ENCODE measurements around the gene DDRGK1.
"Not testable (repeated sequence)": the region's sequence is repeated elsewhere in the genome, so short reads cannot be mapped to it uniquely, and the experiment has no call there.

The DDRGK1 gene

DNA sequence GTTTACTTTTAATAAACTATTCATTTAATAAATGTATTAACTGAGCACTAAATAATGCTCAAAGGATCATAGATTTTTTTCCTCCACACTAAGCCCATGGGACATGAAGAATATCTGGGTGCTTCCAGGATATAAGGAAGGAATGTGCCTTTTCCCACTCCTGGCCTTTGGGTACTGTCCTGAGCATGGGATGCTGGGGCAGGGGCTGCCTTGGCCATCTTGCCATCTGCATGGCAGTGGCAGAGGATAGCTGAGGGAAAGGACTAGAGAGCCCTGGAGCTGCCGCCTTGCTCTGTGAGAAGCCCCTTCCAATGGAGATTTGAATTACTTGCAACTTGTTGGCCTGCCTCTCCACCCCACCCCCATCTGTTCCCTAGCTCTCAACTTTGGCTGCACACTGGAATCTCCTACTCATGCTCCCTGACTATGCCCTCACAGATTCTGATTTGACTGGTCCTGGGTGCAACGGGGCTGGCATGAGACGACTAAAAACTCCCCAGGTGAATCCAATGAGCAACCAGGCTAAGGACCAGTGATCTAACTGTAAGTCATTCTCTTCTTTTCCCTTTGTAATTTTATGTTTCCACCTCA, 15.6 kb downstream of the DDRGK1 start:
- DNase-seq (ENCODE audit: low read depth in 1 of 2, low spot score in 1 of 2) = no peak

DNA sequence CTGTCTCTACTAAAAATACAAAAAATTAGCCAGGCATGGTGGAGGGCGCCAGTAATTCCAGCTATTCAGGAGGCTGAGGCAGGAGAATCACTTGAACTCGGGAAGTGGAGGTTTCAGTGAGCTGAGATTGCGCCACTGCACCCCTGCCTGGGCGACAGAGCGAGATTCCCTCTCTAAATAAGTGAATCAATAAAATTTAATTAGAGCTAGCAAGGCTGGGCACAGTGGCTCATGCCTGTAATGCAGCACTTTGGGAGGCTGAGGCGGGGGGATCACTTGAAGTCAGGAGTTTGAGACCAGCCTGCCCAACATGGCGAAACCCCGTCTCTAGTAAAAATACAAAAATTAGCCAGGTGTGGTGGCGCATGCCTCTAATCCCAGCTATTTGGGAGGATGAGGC, 16.6 kb downstream of the DDRGK1 start:
- DNase-seq (ENCODE audit: low read depth in 1 of 2, low spot score in 1 of 2) = not testable (repeated sequence)

DNA sequence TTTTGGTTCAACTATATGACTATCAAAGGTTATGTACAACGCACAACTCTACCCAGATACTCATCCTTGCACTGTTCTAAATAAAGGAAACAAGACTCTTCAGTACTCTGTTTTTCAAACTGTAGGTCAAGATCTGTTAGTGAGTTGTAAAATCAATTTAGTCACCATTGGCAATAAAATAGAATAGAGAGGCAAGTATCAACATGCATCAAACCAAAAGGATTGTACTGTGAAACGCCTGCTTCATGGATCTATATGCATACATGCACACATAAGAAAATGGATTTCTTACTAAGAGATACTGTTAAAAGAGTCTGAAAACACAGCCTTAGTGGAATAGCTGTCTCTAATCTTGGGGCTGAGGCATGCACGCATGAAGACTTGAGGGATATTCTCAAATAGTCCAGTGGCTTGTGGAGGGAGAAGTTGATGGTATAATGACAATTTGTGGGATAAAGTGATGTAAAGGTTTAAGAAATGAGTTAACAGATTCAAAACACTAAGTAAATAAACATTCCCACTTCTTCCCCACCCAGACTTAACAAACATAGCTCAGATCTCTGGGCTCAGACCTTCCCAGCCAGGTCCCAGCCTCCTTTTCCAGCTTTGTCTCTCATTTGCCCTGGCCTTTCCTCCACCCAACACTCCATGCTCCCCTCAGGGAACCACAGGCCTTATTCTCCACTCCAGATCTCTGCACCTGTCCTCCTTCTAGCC, 20.4 kb downstream of the DDRGK1 start:
- no peak for DNase-seq (ENCODE audit: low read depth in 1 of 2, low spot score in 1 of 2)

DNA sequence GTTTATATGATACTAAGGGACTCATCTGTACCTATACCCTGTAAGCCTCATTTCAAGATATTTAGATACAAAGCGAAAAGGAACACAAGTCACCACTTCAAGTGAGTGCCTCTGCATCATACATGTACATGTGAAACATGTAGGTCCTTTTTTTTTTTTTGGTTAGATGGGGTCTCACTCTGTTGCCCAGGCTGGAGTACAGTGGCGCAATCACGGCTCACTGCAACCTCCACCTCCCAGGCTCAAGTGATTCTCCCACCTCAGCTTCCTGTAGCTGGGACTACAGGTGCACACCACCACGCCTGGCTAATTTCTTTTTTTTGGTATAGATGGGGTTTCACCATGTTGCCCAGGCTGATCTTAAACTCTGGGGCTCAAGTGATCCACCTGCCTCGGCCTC, 22.1 kb downstream of the DDRGK1 start:
- not testable (repeated sequence) for DNase-seq (ENCODE audit: low read depth in 1 of 2, low spot score in 1 of 2)

DNA sequence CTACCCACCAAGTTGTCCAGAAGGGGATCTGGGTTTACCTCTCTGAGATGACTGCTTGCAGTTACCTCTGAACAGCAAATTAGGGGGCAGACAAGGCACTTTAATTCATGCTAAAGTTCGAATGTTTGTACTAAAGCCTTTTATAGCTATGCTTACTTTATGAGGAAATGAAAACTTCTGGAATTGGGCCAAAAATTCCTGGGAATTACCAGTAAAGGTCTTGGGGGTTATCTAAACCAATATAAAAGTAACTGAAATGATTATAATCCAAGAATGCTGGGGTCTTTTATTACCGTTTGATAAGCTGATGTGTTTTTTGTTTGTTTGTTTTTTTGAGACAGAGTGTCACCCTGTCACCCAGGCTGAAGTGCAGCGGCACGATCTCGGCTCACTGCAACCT, 23.2 kb downstream of the DDRGK1 start:
- DNase-seq (ENCODE audit: low read depth in 1 of 2, low spot score in 1 of 2) = no peak

DNA sequence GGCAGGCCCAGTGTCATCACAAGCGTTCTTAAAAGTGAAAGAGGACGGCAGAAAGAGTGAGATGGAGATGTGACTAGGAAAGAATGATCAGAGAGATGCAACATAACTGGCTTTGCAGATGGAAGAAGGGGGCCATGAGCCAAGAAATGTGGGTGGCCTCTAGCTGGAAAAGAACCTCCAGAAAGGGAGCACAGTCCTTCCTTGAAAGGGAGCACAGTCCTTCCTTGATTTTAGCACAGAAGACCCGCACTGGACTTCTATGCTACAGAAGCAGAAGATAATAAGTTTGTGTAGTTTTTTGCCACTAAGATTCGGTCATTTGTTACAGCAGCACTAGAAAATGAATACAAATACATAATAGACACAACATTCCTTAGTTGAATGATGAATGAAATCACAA, 24.2 kb downstream of the DDRGK1 start:
- DNase-seq (ENCODE audit: low read depth in 1 of 2, low spot score in 1 of 2) = no peak

DNA sequence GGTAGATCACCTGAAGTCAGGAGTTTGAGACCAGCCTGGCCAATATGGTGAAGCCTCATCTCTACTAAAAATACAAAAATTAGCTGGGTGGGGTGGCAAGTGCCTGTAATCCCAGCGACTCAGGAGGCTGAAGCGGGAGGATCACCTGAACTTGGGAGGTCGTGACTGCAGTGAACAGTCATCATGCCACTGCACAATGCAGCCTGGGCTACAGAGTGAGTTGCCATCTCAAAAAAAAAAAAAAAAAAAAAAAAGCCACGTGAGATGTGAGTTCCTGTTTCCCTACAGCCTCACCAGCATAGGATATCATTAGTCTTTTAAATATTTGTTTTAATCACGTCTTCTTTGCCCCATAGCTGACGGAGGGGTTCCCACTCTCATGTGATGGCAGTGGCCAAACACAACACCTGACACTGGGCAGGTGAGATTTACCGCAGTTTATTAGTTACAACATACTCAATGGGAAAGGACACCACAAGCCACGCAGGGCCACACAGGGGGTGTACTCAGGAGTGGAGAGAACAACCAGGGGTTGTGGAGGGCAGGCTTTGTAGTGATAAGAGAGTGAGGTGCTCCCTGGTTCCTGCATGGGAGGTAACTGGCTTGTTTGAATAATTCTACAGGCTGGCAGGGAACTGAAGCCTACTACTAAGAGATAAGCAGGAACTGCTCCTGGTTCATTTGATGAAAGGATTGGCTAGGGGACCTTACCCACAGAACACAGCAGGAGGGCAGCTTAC, 26.6 kb downstream of the DDRGK1 start:
- no peak for DNase-seq (ENCODE audit: low read depth in 1 of 2, low spot score in 1 of 2)

DNA sequence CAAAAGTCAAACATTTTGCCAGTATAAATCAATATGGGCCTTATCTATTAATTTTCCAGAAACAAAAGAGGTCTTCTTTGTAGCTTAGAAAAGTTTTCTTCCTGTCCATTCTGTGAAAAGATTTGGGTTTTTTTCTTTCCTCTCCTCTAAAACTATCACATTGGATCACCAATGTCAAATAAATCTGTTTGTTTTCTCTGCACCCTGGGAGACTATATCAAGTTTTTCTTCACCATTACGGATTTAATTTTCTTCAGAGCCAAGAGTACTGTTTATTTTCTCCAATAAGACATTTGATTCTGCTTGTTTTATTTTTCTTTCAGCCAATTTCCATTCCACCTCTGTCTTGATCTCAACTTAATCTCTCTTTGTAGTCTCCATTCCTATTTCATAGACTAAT, 29.2 kb downstream of the DDRGK1 start:
- no peak for DNase-seq (ENCODE audit: low read depth in 1 of 2, low spot score in 1 of 2)

DNA sequence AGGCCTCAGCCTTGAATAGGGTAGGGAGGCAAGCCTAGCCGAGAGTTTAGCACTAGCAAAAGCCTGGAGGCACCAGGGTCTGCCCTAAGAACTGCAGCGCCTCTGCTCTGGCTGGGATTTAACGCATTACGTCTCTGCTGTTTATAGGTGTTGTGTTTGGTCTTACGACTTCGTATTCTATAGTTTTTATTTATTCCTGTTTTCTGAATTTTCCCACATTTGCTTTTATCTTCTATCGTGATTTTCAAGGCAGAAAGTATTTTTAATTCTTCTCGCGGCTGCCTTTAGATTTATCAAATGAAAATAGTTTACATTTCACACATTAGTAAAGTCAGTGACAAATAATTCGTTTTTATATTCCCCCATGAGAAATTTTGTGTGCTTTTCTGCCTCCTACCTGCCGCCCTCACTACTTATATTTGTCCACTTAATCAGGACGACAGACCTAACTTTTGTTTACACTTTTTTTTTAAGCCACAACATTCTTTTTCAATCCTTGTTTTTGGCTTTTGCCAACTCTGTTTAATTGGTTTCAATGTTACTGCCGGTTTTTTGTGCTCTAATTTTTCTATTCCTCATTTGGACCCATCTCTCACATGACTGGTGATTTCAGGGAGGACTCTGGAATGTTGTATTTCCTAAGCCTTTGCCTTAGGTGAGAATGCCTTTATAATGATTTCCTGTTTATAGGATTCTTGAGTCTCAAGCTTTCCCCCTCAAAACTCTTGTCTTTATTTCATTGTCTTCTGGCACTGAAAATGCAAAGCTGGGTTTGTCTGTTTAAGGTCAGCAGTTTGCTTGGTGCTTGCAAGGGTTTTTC, 29.8 kb downstream of the DDRGK1 start:
- no peak for DNase-seq (ENCODE audit: low read depth in 1 of 2, low spot score in 1 of 2)

DNA sequence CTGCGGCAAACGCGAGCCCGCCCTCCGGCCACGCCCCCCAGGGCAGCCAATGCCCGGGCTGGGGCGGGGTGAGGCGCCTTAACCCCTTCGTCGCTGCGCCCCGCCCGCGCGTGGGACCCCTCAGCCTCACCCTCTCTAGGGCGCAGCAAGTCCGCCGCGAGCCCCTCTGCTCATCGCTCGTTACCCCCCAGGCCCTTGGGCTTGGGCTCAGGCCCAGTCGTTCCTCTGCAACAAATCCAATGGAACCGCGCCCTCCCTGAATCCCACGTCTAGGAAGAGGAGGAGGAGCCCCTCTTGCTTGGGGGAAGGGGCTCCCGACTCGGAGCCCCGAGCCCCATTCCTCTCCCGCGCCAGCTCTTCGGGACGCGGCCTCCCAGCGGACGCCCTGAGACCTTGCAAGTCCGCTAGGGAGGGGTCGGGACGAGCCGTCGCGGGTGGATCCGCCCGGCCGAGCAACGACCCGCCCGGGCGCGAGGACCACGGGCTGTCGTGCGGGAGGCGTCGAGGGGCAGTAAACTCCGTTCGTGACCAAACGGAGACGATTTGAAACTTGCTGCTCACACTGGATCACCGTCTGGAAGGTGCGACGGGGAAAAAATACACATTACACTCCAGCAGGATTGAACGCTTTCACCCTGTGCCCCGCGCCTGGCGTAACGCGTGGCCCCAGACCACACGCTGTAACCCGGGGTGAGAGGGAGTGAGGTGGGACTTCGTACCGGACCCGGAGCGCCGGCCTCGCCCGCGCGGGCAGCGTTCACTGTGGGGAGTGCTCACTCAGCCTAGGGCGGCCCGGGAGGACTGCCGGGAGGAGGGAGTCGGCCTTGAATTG, 30.7 kb downstream of the DDRGK1 start:
- DNase-seq (ENCODE audit: low read depth in 1 of 2, low spot score in 1 of 2) = peak; percentile 85 to 86

DNA sequence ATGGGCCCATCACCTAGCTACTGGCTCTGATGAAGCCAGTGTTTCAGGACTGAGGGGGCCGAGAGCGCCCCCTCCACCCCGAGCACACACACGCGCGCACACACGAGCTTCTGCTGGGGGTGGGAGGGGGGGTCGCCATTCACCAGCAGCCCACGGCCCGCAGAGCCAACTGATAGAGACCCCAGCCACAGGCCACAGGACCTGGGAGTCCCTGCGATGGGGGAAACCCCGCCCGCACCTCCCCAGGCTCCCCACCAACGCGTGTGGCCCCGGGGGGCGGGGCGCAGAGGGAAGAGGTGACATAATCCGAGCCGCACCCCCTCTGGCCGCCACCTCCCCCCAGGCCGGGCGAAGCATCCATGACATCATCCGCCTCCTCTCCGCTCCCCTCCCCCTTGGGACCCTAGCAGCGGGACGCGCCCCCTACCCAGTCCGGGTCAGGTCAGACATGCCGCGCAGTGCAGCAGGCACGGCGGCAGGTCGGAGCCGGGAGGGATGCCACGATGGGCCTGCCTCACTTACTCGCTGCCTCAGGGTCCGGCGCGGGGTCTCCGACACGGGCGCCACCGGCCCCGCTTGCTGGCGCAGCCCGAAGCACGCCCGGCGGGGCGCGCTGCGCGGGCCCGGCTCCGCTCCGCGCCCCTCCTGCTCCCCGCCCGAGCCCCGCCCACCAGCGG, 31.4 kb downstream of the DDRGK1 start, which contains the start of gene LZTS3:
LZTS3 (minus strand) TSS at position 617 of the 677 bp plus-strand sequence. CDS start 6,386 bp downstream, outside the sequence.
- DNase-seq (ENCODE audit: low read depth in 1 of 2, low spot score in 1 of 2) = peak; percentile 65 to 70

DNA sequence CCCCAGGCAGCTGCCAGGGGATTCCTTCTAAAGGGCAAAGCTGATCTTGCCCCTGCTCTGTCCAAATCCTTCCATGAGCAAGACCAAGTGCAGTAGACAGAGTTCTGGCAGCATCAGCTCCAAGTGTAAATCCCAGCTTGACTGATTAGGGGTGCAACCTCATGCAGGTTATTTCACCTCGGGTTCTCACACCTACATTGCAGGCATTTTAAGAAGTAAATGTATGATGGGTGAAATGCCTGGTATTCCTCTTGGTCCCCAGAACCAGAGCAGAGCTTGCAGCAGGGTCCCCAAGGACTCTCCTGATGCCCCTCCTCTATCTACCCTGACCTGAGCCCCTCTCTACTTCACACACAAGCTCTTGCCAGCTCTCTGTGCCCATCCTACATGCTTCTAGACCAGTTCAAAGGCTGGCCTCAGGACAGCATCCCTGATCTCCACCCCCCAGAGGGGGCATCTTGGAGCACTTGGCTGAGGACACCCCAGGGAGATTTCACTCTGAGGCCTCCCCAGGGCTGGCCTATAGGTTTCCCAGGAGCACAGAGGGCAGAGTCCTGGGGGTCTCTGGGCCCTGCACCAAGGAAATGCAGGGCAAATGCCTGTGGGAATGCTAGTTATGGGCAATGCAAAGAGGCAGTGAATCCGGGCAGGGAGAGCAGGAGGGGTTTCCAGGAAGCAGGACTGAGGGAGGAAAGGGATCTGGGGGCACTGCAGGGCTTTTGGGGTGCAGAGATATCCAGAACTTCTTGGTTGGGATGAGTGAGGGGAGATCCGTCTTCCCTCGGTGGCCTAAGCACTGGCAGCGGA, 32.2 kb downstream of the DDRGK1 start:
- no peak for DNase-seq (ENCODE audit: low read depth in 1 of 2, low spot score in 1 of 2)

DNA sequence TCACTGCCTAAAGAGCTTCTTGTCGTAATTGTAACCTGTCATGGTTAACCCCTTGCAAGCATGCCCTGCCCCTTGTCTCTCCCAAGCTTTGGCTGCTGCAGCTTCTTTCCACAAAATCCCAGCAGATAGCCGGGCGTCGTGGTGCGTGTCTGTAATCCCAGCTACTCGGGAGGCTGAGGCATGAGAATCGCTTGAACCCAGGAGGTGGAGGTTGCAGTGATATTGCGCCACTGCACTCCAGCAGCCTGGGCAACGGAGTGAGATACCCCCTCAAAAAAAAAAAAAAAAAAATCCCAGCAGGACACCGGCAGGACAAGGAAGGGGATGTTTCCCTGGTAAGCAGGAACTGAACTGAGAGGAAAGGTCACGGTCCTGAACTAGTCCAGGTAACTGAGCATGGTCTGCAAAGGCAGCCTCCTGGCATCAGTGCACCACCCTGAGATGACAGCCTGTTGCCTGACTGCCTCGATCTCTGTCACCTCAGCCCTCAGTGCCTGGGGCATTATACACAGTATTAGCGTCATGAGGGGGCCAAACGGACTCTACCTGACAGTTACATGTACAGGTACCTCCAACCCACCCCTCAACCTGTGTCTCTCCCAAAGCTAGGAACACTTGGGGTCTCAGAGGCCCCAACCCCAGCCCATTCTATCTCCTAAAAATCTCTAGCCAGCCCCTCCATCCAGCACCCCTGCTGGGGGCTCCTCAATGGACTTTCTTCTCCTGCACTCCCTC, 32.9 kb downstream of the DDRGK1 start:
- DNase-seq (ENCODE audit: low read depth in 1 of 2, low spot score in 1 of 2) = no peak

DNA sequence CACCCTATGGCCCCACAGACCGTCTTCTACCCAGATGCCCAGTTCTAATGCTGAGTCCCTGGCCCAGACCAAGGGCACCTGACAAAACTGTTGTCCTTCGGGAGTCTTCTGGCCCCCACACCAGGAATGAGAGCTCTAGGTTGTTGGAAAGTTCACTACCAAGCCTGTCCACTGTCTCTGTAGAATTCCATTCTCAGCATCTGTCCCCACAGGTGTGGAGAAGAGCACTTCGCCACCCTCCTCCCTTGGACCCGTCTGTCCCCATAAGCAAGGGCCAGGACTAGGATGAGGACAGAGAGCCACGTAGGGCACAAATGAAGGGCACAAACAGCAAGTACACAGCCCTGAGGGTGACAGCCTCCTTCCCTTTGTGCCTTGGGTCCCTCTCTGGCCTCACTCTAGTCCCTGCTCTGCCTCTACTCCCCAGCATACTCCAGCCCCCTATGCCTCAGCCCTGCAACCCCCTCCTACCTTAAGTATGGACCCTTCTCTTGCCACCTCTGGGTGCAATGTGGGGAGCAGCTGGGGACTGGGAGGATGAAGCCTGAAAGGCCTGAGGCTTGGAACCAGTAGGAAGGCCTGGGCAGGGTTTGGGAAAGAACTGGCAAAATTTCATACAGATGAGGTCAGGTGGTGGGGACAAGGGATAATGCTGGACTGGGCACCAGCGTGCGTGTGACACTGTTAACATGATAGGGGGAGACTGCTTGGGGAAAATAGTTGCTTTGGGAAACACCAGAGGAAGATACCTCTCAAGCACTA, 35.5 kb downstream of the DDRGK1 start:
- DNase-seq (ENCODE audit: low read depth in 1 of 2, low spot score in 1 of 2) = no peak

DNA sequence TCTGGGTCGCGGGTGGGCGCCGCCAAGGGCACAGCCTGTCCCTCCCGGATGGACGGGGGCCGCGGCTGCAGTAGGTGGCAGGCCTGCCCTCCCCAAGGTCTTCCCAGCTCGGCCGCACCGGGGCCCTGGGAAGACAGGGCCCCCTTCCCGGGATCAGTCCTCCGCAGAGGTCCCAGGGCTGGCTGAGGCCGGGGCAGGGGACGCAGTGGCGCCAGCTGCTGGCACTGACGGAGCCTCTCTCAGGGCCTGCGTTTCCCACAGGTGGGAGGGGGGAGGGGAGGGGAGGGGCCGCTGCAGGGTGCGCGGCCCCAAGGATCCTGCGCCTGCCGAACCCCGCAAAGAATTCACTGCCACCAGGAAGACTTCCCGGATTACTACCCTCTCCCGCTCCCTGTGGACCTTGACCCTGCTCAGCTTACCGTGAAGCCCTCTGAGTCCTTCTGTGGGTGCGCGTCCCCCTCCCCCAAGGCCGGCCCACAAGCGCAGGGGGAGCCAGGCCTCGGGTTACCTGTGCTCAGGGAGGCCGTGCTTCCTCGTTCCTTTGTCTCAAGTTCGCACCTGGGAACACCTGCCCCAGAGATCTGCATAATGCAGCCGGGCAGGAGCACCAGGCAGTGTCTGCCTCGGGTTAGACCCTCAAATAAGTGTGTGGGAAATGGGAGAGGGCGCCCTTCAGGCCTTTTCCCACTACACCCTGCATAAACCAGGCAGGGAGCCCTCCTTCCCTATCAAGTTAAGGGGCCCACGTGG, 36.2 kb downstream of the DDRGK1 start:
- DNase-seq (ENCODE audit: low read depth in 1 of 2, low spot score in 1 of 2) = no peak

DNA sequence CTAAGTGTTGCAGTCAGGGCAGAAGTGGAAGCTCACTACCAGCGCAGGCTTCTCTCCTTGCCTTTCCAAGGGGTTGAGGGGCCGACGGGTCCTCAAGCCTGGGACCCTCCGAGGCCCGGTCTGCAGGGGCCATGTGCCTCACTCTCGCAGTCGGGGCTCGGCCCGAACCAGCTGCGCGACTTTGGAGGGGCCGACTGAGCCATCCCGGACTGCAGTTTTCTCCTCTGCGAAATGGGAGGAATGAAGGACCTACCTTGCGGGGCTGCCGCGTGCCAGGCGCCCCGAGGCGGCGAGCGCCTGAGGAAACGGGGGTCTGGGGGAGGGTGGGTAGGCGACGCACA, 36.8 kb downstream of the DDRGK1 start:
- no peak for DNase-seq (ENCODE audit: low read depth in 1 of 2, low spot score in 1 of 2)

DNA sequence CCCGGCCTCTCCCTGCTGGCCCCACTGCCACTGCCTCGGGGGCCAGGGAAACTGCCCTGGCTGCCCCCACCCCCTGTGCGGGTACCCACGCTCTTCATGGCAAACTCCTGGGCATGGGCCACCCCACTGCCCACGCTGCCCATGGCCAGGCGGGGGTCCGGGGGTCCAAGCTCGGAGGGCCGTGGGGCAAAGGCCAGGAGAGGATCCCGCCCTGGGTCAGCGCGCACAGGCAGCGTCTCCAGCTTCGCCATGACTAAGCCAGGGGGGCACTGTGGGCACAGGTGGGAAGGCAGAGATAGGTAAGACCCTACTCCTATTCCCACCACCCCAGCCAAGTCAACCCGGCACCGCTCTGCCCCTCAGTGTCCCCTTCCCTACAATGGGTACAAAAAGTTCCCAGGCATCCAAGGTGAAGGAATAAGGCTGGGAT, 37.6 kb downstream of the DDRGK1 start:
- no peak for DNase-seq (ENCODE audit: low read depth in 1 of 2, low spot score in 1 of 2)
